DMS79 (cell line): ENCODE measurements around the gene METTL16.

ENCODE experiments used
- DNase-seq: peaks from one replicate; lab custom pipeline; 2025; lab: John Stamatoyannopoulos, UW

METTL16 gene

DNA sequence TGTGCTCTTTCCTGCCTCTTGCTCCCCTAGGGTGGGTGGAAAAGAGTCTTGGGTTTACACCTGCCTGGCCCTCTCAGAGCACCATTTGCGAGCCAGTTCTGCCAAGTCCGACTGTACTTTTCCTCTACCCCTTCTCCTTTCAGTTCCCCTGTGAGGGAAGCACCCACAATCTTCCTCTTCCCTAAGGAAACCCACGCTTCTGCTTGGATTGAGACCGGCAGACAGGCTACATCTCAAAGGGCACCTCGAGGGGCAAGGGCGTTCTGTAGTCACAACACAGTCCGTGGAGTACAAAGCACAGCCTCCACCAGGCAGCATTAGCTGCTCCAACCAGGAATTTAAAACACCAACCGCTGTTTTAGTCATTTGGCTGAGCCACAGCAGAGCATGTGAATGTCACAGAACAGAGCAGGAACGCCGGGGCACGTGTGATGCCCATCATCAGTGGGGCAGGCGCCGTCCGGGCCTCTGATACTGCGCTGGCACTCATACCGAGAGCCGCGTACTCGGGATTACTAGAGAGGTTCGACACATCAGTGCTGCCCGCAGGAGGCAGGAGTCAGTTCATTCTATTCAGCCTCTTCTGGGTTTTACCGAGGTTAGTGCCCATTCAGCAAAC lies 97.1 kb downstream of the METTL16 start:
- DNase-seq, result no peak

DNA sequence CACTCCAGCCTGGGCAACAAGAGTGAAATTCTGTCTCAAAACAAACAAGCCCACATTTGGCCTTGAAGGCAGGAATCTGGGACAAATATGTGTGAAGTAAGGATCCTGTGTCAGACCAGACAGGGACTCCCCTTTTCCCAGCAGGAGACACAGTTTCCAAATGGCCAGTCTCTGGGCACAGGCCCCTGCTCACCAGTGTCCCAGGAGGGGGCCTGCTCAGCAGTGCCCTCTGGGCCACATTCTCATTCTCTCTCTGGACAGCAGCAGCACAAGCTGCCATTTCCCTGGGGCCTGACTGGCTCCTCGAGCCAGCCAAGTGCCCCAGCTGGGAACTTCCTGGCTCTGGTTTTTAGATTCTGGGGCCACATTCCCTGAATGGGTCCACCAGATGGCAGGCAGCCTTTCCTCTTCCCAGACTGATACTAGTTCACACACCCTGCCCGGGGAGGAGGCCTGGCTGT lies 99.1 kb downstream of the METTL16 start:
- no peak for DNase-seq

DNA sequence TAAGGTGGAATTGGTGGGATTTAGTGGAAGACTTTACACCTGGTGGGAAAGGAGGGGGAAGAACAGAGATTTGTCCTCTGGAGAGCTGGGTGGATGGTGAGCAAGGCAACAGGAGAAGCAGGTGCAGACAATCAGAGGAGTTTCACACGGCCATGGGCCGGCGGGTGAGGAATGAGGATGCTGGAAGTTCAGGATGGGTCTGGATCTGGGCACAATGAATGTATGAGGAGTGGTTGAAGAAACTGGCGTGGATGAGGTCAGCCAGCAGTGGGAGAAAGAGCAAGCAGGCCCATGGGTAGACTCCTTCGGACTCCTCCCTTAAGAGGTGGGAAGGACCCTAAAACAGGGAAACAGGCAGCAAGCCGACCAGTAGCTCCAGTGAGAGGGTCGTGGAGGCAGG lies 100.7 kb downstream of the METTL16 start:
- DNase-seq, result no peak

DNA sequence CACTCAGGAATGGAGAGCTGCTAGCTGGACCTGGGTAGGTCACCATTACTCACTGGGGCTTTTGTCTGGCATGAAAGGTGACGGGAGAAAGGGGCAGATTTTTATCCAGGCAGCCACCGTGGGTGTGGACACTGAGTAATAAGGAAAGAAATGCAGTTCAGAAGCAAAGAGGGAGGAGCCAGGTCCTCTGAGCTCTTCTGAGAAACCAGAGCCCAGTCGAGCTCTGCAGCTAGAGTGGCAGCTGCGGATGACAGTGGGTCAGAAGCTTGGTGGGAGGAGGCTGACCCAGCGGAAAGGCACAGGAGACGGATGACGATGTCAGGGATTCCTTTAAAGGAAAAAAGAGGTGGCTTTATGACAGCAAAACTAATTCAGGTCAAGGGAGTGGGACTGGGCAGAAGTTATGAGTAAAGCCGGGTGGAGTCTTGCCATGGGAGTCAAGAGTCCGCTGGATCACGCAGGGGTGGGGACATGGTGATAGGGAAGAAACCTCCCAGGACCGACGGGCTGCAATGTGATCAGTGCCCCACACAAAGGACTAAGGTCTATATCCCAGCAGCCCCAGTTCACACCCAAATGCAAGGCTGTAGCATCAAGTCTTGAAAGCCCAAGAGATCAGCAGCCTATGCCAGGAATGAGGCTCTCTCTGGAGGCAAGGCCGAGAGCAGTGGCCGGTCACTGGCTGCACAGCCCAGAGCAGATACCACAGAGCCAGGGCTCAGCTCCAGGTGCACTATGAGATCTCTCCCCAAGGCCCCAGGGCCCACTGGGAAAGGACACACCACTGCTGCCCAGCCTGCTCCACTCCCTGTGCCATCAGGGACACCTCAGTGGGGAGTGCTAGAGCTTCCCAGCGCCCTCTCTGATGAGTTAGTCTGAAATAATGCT lies 104.5 kb downstream of the METTL16 start:
- no peak for DNase-seq

DNA sequence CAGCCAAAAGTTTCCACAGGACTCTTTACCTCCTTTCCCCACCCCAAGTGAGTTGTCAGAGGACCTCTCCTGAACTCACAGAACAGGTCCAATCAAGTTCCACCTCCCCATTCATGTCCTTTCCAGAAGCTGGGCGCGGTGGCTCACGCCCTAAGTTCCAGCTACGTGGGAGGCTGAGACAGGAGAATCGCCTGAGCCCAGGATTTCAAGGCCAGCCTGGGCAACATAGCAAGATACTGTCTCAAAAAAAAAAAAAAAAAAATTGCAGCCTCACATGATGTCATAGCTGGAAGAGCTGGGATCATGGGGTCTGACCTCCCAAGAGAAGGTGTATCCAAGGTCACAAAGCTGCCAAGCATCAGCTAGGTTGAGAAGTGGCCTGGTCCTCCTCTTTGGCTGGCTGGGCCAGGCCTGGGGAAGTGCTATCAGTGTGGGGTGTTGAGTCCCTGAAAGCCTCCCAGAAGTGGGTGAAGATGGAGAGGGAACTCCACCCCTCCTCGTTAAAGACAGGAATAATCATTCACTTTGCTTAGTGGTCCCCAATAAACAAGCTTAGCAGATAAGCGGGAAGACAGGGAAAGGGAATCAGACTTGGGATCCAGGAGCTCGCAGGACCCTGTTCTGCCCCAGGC lies 105.3 kb downstream of the METTL16 start:
- no peak for DNase-seq

DNA sequence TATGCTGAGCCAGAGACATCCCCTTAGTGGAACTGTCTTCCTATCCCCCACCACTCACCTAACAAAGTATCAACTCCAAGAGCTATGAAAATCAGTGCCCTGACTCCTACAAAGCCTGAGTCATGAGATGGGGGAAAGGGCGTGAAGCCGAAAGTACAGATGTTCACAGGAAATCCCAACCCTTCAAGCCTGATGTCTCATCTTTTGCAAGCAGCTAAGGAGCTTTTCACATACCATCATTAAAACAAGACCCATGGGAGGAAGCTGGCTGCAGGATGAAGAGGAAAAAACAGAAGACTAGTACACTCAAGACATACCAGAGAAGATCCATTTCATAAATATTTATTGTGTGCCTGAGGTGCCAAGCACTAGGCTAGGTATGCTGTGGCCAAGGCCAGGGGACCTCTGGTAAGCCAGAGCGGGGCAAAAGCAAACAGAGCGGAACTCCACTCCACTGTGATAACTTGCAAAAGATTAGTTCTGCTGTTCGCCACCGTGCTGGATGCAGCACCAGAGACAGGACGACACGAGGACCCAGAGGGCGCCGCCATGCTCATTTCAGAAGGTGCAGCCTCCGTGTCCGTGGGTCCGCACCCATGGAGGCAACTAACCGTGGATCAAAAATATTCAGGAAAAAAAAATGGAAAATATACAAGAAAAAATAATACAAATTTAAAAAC lies 106.3 kb downstream of the METTL16 start:
- no peak for DNase-seq

DNA sequence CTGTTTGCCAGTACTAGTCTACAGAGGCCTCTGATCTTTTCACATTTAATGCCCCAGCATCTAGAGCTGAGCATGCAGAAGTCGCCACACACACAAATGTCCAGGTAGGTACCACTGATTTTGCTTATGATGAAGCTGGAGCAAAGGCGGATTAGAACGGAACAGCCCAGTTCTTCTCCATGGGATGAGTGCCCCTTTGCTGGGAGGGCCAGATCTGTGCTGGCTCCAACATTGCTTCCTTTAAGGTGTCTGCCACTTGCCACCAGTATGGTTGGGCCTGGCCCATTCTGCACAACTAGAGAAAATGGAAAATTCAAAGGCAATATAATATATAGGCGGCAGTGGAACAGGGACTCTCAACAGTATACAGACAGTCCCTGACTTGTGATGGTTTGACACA lies 108.6 kb downstream of the METTL16 start:
- no peak for DNase-seq

DNA sequence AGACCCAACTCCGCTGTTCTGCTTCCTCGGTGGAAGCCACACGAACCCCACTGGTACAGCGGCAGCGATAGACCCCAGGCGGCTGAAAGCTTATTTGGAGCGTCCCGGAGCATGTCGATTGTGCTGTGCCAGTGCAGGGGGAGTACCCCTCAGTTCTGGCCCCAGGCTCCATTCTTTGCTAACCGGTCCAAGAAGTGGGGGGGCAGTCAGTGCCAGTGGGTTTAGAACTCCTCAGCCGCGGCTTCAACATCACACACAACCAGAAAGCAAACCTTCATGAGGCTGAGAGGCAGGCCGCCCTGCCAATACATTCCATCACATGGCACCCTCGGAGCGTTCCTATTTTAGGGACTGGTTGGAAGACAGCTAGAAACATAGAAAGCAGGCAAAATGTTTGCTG lies 109.1 kb downstream of the METTL16 start:
- no peak for DNase-seq

DNA sequence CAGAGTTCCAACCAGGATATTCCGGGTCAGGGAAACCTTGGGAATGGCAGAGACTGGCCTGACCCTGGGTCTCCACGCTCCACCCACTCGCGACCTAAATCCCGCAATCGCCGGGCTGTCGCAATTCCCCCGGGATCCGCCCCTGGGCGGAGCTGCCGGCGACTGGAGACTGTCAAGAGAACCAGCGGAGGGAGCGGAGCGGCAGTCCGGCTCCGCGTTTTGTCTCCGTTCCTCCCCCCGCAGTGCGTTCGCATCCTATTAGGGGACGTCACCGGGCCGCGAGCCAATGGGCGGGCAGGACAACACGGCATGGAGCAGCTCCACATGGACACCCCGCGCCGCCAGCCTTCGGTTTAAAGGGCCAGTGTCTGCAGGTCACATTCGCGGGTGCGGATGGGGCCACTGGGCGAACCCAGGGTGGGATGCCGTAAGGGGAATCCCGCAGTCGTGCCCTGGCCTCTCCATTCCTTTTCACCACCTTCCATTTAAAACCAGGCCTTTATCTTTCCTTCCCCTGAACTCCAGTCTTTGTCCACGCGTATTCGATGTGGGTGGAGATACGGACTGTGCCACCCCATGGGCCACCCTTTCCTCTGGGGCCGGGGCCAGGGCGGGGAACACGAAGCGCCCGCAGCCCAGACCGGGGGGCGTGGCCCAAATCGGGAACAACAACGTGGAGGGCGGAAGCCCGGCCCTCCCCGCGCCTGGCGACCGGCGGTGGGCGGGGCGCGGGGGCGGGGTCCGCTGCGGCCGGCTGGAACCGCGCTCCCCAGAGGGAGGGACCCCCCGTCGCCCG lies 110.1 kb downstream of the METTL16 start:
- peak; percentile 96 for DNase-seq

DNA sequence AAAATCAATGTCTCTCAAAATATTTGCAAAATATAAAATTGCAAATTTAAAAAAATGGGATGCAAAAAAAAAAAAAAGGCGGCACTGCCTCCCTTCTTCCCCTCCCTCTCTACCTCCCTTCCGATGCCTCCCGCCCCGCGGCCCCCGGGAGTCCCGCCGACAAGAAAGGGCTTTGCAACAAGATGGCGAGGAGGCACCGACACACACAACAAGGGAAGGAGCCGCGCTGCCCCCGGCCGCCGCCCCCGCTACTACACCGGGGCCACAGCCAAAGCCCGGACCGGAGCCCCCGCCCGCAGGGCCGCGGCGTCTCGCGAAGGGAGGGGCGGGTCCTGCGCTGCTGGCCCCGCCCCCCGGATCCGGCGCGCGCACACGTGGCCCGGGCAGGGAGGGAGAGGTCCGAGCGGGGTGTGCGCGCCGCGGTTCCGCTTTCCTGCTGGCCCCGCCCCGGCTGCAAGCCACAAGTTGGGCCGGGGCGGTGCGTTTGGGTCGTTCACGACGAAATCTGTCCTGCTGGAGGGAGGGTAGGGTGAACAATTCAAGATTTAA lies 110.7 kb downstream of the METTL16 start, which contains the start of gene MNT:
TSS of gene MNT (minus strand) at position 184 of the 549 bp plus-strand sequence. CDS start 348 bp downstream, outside the sequence.
- DNase-seq, result peak; percentile 85

DNA sequence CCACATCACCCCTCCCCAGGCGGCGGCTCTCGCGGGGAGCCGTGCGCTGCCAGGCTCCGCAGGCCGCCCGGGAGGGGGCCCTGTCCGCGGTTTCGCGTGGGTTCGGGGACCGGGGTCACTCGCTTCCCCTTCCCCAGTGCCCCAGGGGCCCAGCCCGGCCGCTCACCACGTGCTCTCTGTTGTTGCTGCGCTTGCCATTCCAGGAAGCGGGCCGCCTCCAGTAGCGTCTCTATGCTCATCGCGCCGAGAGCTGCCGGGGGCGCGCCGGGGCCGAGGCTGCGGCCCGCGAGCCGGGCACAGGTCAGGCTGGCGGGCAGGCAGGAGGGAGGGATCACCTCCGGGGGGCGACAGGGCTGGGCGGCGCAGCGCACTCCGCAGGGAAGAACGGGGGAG lies 111.2 kb downstream of the METTL16 start:
- DNase-seq, result no peak

DNA sequence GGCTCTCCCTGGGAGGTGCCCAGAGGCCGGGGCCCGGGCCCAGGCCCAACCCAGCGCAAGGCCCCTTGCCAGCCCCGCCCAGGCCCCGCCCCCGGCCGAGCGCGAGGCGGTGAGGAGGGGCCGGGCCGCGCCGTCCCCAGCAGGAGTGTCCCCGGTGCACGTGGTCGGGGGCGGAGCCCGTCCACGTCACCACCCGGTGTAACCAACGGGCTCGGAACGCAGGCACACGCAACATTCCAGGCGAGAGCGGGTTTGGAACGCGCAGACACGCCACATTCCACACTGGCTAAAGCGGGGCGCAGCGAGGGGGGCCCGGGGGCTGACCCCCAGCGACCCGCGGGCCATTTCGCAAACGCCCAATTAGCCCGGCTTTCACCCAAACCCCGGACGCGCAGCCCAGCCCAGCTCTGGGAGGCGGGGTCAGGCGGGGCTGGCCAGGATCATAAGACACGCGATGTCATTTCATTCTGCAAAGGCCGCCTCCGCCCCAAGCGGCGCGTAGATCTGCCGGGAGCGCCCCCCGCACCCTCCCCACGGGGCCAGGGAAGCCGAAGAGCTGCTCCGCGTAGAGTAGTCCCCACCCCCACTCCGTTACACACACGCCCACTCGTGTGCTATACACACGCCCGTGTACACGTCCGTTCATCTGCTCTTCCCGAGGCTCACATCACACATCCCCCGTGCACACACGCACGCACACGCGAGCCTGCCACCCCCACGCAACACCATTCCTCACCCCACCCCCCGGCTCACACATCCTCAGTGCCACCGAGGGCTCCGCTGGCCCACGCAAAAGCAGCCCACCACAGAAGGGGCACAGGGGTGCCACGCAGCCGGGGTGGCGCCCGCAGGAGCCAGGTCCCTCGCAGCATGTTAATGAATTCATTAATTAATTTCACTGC lies 111.9 kb downstream of the METTL16 start:
- peak; percentile 90 for DNase-seq

DNA sequence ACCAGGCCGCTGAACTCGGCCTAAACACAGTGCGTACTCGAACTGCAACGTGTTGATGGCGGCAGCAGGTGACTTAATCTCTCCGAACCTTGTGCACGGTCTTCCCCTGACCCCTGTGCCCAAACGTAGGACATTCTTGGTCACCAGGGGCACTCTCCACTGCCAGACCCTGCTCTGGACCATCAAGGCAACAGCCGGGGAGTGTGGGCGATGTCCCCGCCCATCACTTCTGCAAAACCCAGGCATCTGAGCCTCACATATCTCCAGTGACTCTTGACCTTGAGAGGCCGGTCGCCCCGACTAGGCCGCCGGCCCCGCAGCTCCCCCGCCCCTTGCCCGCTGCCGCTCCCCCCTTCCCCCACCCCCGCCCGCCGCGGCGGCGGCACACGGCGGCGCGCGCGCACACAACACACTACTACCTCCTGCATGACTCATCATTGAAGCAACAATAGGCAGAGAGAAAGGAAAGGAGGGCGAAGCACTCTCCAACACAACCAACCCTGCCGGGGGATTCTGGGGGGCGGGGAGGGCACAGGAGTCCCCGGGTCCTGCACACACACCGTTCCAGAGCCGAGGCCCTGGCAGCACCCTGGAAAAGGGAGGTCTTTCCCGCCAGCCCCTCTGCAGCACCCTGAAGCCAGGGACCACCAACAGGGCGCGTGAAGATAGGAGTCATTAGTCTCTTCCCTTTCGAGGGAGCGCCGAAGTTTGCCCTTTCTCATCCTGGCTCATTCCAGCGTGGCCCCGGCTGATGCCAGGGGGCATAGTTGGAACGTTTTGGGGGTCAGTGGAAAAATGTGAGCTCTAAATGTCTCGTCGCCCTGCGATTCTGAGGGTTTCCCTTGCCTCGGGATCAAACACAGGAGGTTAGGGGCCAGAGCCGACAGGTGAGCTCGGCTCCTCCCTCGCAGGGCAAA lies 112.8 kb downstream of the METTL16 start:
- DNase-seq, result peak; percentile 43

DNA sequence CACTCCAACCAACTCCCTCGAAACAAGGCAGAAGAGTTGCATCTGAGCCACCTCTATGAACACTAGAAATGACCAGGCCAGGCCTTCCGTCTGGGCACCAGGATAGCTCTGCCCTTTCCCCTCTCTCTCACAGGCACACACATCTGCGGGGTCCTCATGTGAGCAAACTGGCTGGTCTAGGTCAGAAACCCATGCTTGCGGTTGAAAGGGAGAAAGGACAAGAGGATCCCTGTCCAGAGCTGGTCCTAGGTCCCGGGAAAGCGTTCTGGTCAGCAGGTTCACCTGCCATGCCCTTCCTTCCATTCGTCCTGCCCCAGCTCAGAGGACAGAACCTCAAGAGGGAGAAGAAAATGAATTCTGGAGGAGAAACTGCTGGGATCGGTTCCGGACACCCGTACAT lies 113.5 kb downstream of the METTL16 start:
- DNase-seq, result no peak

DNA sequence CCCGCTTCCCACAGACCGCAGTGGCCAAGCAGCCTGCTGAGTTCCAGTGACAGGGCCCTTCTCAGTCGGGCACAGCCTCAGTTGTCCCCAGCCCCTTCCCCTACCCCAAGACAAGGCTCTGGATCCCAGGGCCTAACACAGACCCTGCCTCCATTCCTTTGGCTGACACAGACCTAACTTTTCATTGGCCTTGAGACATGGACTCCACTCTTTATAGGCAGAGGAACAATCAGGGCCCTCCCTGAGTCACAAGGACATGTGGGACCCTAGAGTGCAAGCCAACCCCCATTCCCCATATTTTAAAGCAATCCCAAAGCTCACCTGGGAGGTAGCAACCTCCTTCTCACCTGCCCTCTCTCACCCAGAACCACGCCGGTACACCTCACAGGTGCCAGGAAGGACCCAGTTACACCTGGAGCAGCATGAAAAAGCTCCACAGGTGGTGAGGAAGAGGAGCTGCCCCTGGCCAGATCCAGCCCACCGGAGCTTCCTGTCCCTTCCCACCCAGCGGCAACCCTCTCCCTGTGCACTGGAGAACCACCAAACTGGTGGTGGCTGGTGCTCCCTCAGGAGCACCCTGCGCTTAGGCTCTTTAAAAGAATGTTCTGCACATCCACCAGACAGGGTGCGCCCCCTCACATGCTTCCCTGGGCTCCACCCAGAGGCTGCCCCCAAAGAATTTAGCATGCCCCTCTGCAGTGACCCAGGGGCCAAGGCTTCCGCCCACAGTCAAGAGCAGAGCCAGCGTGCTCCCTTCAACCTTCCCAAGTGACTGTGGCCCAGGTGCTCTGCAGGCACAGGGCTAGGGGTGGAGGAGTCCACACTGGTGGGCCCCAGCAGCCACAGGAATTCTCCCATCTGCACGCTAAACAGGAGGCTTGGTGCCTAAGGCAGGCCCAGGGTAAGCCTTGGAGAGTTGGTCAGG lies 114.2 kb downstream of the METTL16 start:
- DNase-seq, result no peak

DNA sequence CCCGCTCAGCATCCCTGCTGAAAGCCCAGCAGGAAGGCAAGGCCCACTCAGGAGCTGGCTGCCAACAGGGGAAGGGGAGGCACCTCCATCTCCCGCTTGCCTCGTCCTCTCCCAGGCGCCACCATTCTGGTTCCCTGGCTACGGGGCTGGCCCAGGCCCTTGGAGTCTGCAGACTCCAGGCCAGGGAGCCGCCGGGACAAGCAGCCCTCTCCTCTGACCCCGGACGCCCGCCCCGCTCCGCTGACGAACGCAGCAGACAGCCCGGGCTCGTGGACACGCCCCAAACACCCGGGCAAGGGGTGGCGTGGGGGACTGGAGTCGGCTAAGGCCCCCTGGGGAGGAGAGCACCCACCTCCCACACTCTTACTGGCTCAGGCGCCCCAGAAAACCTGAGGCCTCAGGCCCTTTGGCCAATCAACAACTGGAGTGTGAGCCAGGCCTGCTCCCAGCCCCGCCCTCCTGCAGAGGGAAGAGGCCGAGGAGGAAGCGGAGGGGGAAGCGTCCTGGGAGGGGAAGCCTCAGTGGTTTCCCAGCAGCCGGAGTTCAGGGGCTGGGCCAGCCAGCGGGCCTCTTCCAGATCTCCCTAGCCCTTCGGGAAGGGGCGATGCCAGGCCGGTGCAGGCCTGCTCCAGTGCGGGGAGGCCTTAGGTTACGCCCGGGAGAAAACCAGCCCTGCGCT lies 115.0 kb downstream of the METTL16 start:
- DNase-seq, result peak; percentile 65

DNA sequence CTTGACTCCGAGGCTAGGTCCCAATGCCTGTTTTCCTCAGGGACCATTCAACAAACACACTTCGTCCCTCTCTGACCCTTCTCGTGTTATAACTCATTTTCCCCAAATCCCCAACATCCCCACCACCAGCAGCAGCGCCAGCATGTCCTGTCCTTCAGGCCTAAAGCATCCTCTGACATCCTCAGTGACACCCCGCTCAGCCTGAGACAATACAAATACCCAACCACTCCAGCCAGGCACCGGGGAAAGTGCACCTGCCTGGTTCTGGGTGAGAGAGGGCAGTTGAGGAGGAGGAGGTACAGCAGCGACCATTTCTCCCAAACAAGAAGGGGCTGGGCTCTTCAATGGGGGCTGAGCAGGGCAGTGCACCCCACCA lies 115.5 kb downstream of the METTL16 start:
- peak; percentile 20 for DNase-seq
